Upper lobe of left lung (tissue), 6 donors: ENCODE data around the gene MEGF6. TPM values are rescaled to one million over a fixed set of nuclear protein-coding genes. Genes with fewer than 3 reads are reported as not detected.
A peak's percentile ranks its signal among the peaks of the same experiment; 100 is the strongest.

Source experiments
- ATAC-seq, 2 donors: fragments of 200-7000 bp; cut with Tn5 transposase; one replicate each; pipeline ENCODE4 v1.9.1; 2022; ENCODE audit warnings: mild to moderate bottlenecking in 2 of 2, moderate library complexity in 2 of 2; ENCODE audit not compliant: low FRiP score in 2 of 2
- DNase-seq, 2 donors: peaks; one replicate each; pipeline ENCODE4 v3.0.0-alpha.2; 2019 to 2020
- H3K27ac ChIP-seq, 4 donors: fragments of 200-600 bp; sonication (generic); one replicate each; pipeline ENCODE4 v1.5.1; 2016 to 2019
- H3K27me3 ChIP-seq, 4 donors: fragments of 200-600 bp; sonication (generic); one replicate each; pipeline ENCODE4 v1.5.1; 2017 to 2019
- H3K36me3 ChIP-seq, 4 donors: fragments of 200-600 bp; sonication (generic); one replicate each; pipeline ENCODE4 v1.5.1; 2016 to 2019
- H3K4me1 ChIP-seq, 4 donors: fragments of 200-600 bp; sonication (generic); one replicate each; pipeline ENCODE4 v1.5.1; 2018 to 2019
- H3K4me3 ChIP-seq, 4 donors: fragments of 200-600 bp; sonication (generic); one replicate each; pipeline ENCODE4 v1.5.1; 2017 to 2019; ENCODE audit warnings: mild to moderate bottlenecking in 2 of 4, moderate library complexity in 1 of 4
- H3K9me3 ChIP-seq, 4 donors: fragments of 200-600 bp; sonication (generic); one replicate each; pipeline ENCODE4 v1.5.1; 2018 to 2019
- EP300 ChIP-seq, 4 donors: sonication (generic); formaldehyde crosslinking; IDR thresholded peaks; one replicate each; pipeline ENCODE4 v1.5.1; 2017; ENCODE audit warnings: antibody characterized with exemption in 4 of 4, control low read depth in 2 of 4
- POLR2A ChIP-seq, 4 donors: fragments of 450-650 bp; IDR thresholded peaks; one replicate each; pipeline ENCODE4 v1.5.1; 2016 to 2017; ENCODE audit warnings: antibody characterized with exemption in 4 of 4, mild to moderate bottlenecking in 2 of 4
- POLR2AphosphoS5 ChIP-seq, 2 donors: sonication (generic); formaldehyde crosslinking; IDR thresholded peaks; one replicate each; pipeline ENCODE4 v1.5.1; 2017; ENCODE audit warnings: antibody characterized with exemption in 2 of 2
- WGBS, 2 donors: methylation state at CpG; one replicate each; pipeline ENCODE4 v1.1.5; 2017 to 2018; 5-methylcytosine and 5-hydroxymethylcytosine counted together
- total RNA-seq, 6 donors: library from RNA; depleted of rRNA in 4 of 6; stranded (reverse); fragments of >200 nt in 4 of 6; gene quantifications; one replicate each; pipeline versions ENCODE4 v1.1.0 to v1.2.1, GENCODE V29; 2016 to 2021
- TF ChIP-seq, protein P1 (sequence below), 6 experiments: fragments of 450-650 bp in 4 of 6; fragments of 200-600 bp in 2 of 6; sonication (generic) in 2 of 6; IDR thresholded peaks; one replicate each; pipeline ENCODE4 v1.5.1; 2016 to 2019; ENCODE audit warnings: antibody characterized with exemption in 6 of 6
- donor health status: DM: no; HTN: no; CAD: no; lungs with moderate emphysema.
- donor health status: DM: no; HTN: yes; CAD: no; lungs with severe emphysema.

MEGF6 gene
- total RNA-seq, 6 donors from 2014 or later, result 23.8 to 128 (median 83.5) TPM

- DNase-seq (peak in 1 of 2 donors; percentile 69), ATAC-seq (no peak)
- no peaks in the 10 kb centered on the region for H3K36me3 ChIP-seq
- no peak overlapping the region for H3K4me3 ChIP-seq
- H3K27me3 ChIP-seq, result peaks cover 0 to 12% (median 0%) of the 10 kb centered on the region in 4 donors
- no peaks in the 10 kb centered on the region for H3K9me3 ChIP-seq
- TF ChIP-seq, protein P1, sequence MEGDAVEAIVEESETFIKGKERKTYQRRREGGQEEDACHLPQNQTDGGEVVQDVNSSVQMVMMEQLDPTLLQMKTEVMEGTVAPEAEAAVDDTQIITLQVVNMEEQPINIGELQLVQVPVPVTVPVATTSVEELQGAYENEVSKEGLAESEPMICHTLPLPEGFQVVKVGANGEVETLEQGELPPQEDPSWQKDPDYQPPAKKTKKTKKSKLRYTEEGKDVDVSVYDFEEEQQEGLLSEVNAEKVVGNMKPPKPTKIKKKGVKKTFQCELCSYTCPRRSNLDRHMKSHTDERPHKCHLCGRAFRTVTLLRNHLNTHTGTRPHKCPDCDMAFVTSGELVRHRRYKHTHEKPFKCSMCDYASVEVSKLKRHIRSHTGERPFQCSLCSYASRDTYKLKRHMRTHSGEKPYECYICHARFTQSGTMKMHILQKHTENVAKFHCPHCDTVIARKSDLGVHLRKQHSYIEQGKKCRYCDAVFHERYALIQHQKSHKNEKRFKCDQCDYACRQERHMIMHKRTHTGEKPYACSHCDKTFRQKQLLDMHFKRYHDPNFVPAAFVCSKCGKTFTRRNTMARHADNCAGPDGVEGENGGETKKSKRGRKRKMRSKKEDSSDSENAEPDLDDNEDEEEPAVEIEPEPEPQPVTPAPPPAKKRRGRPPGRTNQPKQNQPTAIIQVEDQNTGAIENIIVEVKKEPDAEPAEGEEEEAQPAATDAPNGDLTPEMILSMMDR (IDR thresholded peaks at IDR 0.05), result no peak
- TF ChIP-seq POLR2AphosphoS5 (IDR thresholded peaks at IDR 0.05), result no peak
- no peak for TF ChIP-seq EP300 (IDR thresholded peaks at IDR 0.05)
- no peak for TF ChIP-seq POLR2A (IDR thresholded peaks at IDR 0.05)
- no peak overlapping the region for H3K27ac ChIP-seq
- H3K4me1 ChIP-seq, result peaks cover 22 to 36% (median 29%) of the 10 kb centered on the region in 4 donors
- whole genome bisulfite sequencing, 2 donors, result 89 to 94% methylated on average over 17 to 29 of the region's 29 CpGs
These were observed 154.1 kb downstream of the MEGF6 start for GRCh38 chr1:3456964-3457909.

GRCh38 chr1:3456449-3456963, 154.8 kb downstream of the MEGF6 start:
- ATAC-seq (no peak), DNase-seq (no peak)
- TF ChIP-seq POLR2A (IDR thresholded peaks at IDR 0.05) (no peak), EP300 (IDR thresholded peaks at IDR 0.05) (no peak), POLR2AphosphoS5 (IDR thresholded peaks at IDR 0.05) (no peak)
- TF ChIP-seq, protein P1 (IDR thresholded peaks at IDR 0.05), result no peak
- Histone ChIP-seq H3K9me3 (no peaks in the 10 kb centered on the region), H3K36me3 (no peaks in the 10 kb centered on the region), H3K4me3 (no peak overlapping the region), H3K27ac (no peak overlapping the region), H3K27me3 (peaks cover 0 to 12% (median 0%) of the 10 kb centered on the region in 4 donors), H3K4me1 (peaks cover 22 to 36% (median 29%) of the 10 kb centered on the region in 4 donors)
- 80 to 90% methylated on average over 2 to 12 of the region's 12 CpGs for WGBS, 2 donors

- TF ChIP-seq POLR2AphosphoS5 (IDR thresholded peaks at IDR 0.05), result no peak
- TF ChIP-seq, protein P1 (IDR thresholded peaks at IDR 0.05), result no peak
- TF ChIP-seq POLR2A (IDR thresholded peaks at IDR 0.05), result no peak
- TF ChIP-seq EP300 (IDR thresholded peaks at IDR 0.05), result no peak
- Histone ChIP-seq H3K27ac (peak overlapping the region in 2 of 4 donors; percentile 46 to 82), H3K4me3 (no peak overlapping the region), H3K9me3 (no peaks in the 10 kb centered on the region), H3K4me1 (peaks cover 22 to 36% (median 29%) of the 10 kb centered on the region in 4 donors), H3K27me3 (peaks cover 0 to 12% (median 0%) of the 10 kb centered on the region in 4 donors), H3K36me3 (no peaks in the 10 kb centered on the region)
- ATAC-seq, result no peak
- WGBS, 2 donors, result 89 to 93% methylated on average over 6 to 18 of the region's 18 CpGs
- no peak for DNase-seq
These were observed 155.4 kb downstream of the MEGF6 start for GRCh38 chr1:3455670-3456448.

DNA sequence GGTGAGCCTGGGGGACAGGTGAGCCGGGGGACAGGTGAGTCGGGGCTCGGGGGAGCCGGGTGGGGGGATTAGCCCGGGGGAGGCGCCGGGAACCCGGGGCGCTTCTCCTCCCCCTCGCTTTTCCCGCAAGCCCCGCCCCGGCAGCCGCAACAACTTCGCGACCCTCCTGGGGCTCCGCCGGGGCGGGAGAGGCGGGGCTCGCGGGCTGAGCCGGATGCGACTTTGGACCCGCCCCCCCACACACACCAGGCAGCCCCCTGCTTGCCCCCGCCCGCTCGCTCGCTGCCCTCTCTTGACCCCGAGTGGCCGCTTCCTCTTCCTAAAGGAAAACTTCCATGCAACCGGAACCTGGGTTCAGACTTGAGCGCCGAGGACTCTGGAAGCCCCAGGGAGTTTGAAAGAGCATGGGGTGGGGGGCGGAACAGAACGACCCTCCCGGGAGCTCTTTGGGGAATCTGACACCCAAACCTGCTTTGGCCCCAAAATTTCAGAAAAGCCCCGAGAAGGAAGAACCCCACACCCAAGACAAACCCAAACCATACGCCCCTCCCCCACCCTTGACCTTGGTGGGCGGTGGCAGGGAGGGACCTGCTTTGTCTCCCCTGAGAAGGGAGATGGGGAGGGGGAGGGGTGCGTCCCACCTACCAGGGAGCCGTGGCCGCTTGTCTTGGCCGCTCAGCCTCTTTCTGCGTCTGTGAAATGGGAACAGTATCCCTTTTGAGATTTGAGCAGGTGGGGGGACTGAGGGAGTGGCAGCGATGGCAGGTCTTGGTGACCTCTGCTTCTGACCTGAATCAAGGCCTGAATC, 156.3 kb downstream of the MEGF6 start:
- WGBS, 2 donors, result 20 to 100% methylated on average over 2 to 17 of the region's 46 CpGs
- DNase-seq (peak; percentile 59 to 90), ATAC-seq (no peak)
- TF ChIP-seq POLR2AphosphoS5 (IDR thresholded peaks at IDR 0.05) (no peak), EP300 (IDR thresholded peaks at IDR 0.05) (no peak), POLR2A (IDR thresholded peaks at IDR 0.05) (no peak)
- TF ChIP-seq, protein P1 (IDR thresholded peaks at IDR 0.05), result no peak
- H3K27ac ChIP-seq, result peak overlapping the region; percentile 46 to 82 (median 73)
- H3K36me3 ChIP-seq, result no peaks in the 10 kb centered on the region
- H3K4me3 ChIP-seq, result peak overlapping the region; percentile 51 to 86 (median 78)
- peaks cover 22 to 36% (median 29%) of the 10 kb centered on the region in 4 donors for H3K4me1 ChIP-seq
- H3K9me3 ChIP-seq, result no peaks in the 10 kb centered on the region
- H3K27me3 ChIP-seq, result peaks cover 0 to 12% (median 0%) of the 10 kb centered on the region in 4 donors
